CD4-positive, alpha-beta T cell (primary cell): ENCODE data around the gene KDELR1. TPM values are rescaled to one million over a fixed set of nuclear protein-coding genes. Genes with fewer than 3 reads are reported as not detected.

Experiments
- ATAC-seq: fragments of 200-7000 bp; cut with Tn5 transposase; one replicate; pipeline ENCODE4 v1.10.0; 2022; ENCODE audit warnings: mild to moderate bottlenecking; ENCODE audit not compliant: poor library complexity
- CTCF ChIA-PET: fragments of 350-600 bp; sonication (Branson Sonifier 250); formaldehyde crosslinking; loops from one replicate; lab custom pipeline; 2021; ENCODE audit warnings: antibody characterized with exemption, inconsistent platforms; lab: Charles Lee
- POLR2A ChIA-PET: fragments of 350-600 bp; sonication (Branson Sonifier 250); formaldehyde crosslinking; loops from one replicate; lab custom pipeline; 2021; ENCODE audit warnings: antibody characterized with exemption, inconsistent platforms; lab: Charles Lee
- DNase-seq, 14 experiments: peaks; one replicate each; pipeline ENCODE4 v3.0.0-alpha.2; 2013 to 2020; ENCODE audit warnings: mixed read lengths in 2 of 14
- H3K27ac ChIP-seq, 2 donors: one replicate each; pipeline versions ENCODE4 v1.5.1 to v1.7.0; 2013; ENCODE audit warnings: low read length in 2 of 2, low read depth in 1 of 2, mild to moderate bottlenecking in 1 of 2
- H3K27me3 ChIP-seq, 2 experiments: 1 replicate in 1 of 2; 2 replicates in 1 of 2; pipeline versions ENCODE4 v1.6.1 to v1.7.0; 2013; ENCODE audit warnings: low read length in 2 of 2, control low read depth in 1 of 2, mild to moderate bottlenecking in 1 of 2, moderate library complexity in 1 of 2; ENCODE audit not compliant: insufficient read depth in 2 of 2, control insufficient read depth in 1 of 2
- H3K36me3 ChIP-seq: one replicate; pipeline ENCODE4 v1.6.1; 2013; ENCODE audit warnings: low read length, control low read depth; ENCODE audit not compliant: insufficient read depth
- H3K4me1 ChIP-seq: one replicate; pipeline ENCODE4 v1.6.1; 2013; ENCODE audit warnings: low read length, control low read depth; ENCODE audit not compliant: insufficient read depth
- H3K4me3 ChIP-seq: one replicate; pipeline ENCODE4 v1.5.1; 2013; ENCODE audit warnings: mild to moderate bottlenecking, low read length, moderate library complexity
- H3K9me3 ChIP-seq, 2 experiments: 1 replicate in 1 of 2; 2 replicates in 1 of 2; pipeline versions ENCODE4 v1.6.1 to v1.7.0; 2013; ENCODE audit warnings: low read length in 2 of 2, mild to moderate bottlenecking in 2 of 2, control low read depth in 1 of 2, moderate library complexity in 1 of 2; ENCODE audit not compliant: control insufficient read depth in 1 of 2, insufficient read depth in 1 of 2
- H3K27ac Mint-ChIP-seq: one replicate; pipeline ENCODE4 v1.8.0; 2020; ENCODE audit warnings: mixed read lengths
- H3K27me3 Mint-ChIP-seq: one replicate; pipeline ENCODE4 v1.8.0; 2021; ENCODE audit warnings: mixed read lengths
- H3K36me3 Mint-ChIP-seq: one replicate; pipeline ENCODE4 v1.8.0; 2021; ENCODE audit warnings: low read depth, mixed read lengths
- H3K4me1 Mint-ChIP-seq: one replicate; pipeline ENCODE4 v1.8.0; 2021; ENCODE audit warnings: low read depth, mixed read lengths
- H3K4me3 Mint-ChIP-seq: one replicate; pipeline ENCODE4 v1.8.0; 2020; ENCODE audit warnings: mild to moderate bottlenecking, mixed read lengths
- H3K9me3 Mint-ChIP-seq: one replicate; pipeline ENCODE4 v1.8.0; 2020; ENCODE audit warnings: mixed read lengths
- intact Hi-C, 2 experiments: fragments of 100-400 bp; cut with DNase I in 1 of 2; cut with micrococcal nuclease in 1 of 2; formaldehyde crosslinking; loops; one replicate each; pipeline versions ENCODE4 v1.15.1 to v1.9.0; 2023 to 2025; cut with DNase I, micrococcal nuclease
- total RNA-seq, 174 experiments: library from RNA in 2 of 174; stranded (reverse) in 2 of 174; gene quantifications; one replicate each; pipeline ENCODE4 v1.2.3 and lab custom pipeline; 2021 to 2026
- TF ChIP-seq, protein P1 (sequence below): fragments of 200-600 bp; IDR thresholded peaks from one replicate; pipeline ENCODE4 v1.8.0; 2022; ENCODE audit warnings: antibody characterized with exemption, mild to moderate bottlenecking

Gene KDELR1
- total RNA-seq, 2 experiments from 2014 or later, result 32.2 to 39.6 TPM

DNA sequence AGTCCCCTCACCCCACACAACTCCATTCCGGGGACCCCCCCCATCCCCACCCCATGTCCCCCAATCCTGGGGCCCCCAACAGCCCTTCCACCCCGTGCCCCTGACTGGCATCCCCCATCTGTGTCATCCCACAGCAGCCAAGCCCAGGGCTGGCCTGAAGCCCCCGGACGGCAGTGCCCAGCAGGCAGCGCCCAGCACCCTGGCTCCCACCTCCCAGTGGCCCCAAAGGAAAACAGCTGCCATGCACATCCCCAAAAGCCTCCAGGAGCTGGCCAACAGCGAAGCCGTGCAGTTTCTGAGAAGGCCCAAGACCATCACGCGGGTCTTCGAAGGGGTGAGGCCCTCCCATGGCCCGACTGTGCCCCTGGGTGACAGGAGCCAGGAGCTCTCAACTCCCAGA is 25.7 kb downstream of the KDELR1 start:
- ChIA-PET CTCF (no interaction called here), POLR2A (no interaction called here)
- ATAC-seq (no peak), DNase-seq (peak in 2 of 14 experiments; percentile 9 to 44)
- Histone ChIP-seq H3K9me3 (no peaks in the 10 kb centered on the region), H3K27me3 (no peaks in the 10 kb centered on the region), H3K27ac (no peak overlapping the region), H3K36me3 (no peaks in the 10 kb centered on the region), H3K4me3 (no peak overlapping the region), H3K4me1 (peaks cover 22% of the 10 kb centered on the region)
- intact Hi-C loops, result loop anchor here in 1 of 2 experiments (2.0 to 10.0 kb wide), 3 partner anchors 25 to 1751 kb away; partner anchors contain the start of genes GYS1, KDELR1 and RUVBL2
- Mint-ChIP-seq H3K4me1 (peaks cover 17% of the 10 kb centered on the region), H3K36me3 (peaks cover 5% of the 10 kb centered on the region), H3K27me3 (no peaks in the 10 kb centered on the region), H3K9me3 (no peaks in the 10 kb centered on the region), H3K4me3 (no peak overlapping the region), H3K27ac (no peak overlapping the region)
- TF ChIP-seq, protein P1, sequence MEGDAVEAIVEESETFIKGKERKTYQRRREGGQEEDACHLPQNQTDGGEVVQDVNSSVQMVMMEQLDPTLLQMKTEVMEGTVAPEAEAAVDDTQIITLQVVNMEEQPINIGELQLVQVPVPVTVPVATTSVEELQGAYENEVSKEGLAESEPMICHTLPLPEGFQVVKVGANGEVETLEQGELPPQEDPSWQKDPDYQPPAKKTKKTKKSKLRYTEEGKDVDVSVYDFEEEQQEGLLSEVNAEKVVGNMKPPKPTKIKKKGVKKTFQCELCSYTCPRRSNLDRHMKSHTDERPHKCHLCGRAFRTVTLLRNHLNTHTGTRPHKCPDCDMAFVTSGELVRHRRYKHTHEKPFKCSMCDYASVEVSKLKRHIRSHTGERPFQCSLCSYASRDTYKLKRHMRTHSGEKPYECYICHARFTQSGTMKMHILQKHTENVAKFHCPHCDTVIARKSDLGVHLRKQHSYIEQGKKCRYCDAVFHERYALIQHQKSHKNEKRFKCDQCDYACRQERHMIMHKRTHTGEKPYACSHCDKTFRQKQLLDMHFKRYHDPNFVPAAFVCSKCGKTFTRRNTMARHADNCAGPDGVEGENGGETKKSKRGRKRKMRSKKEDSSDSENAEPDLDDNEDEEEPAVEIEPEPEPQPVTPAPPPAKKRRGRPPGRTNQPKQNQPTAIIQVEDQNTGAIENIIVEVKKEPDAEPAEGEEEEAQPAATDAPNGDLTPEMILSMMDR, result no peak

DNA sequence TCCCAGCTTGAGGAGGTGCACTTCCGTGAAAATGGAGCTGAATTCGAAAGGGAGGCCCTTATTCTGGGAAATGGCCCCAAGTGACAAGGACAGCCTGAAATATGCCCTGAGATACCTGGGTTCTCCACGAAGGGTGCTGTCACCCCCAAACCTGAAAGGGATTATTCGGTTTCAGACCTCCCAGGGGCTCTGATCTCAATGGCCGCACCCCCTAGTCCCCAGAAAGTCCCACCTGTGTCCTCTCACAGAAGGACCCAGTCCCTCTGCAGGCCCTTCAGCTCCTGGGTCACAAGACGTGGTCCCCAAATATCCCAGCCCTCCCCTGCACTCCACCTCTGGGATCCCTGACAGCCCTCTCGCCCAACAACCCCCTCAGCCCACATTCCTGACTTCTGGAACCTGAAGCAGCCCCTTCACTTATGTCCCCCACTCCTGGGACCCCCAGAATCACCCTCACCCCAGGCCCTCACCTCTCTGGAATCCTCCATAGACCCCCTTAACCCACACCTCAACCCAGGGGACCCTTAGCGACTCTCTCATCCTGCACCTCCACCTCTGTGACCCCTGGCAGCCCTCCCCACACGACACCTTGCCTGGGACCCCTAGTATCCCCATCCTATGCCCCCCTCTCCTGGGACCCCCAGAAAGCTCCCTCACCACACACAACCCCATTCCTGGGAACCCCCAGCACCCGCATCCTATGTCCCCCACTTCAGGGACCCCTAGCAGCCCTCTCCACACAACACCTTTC is 26.6 kb downstream of the KDELR1 start:
- DNase-seq, result peak in 1 of 14 experiments; percentile 15
- H3K27ac ChIP-seq, result peak overlapping the region; percentile 64 to 75
- POLR2A ChIA-PET, result interaction anchor here (0.9 to 2.9 kb wide), 16 partner anchors 26 to 1764 kb away, joined by 3 to 74 read pairs (median 6); partner anchors contain the start of genes CALM3, CARD8, DBP and EMP3
- H3K4me3 ChIP-seq, result peak overlapping the region; percentile 94
- H3K9me3 ChIP-seq, result no peaks in the 10 kb centered on the region
- TF ChIP-seq, protein P1, result no peak
- no peaks in the 10 kb centered on the region for H3K27me3 ChIP-seq
- peaks cover 22% of the 10 kb centered on the region for H3K4me1 ChIP-seq
- intact Hi-C loops, result loop anchor here (2.0 to 10.0 kb wide), 6 partner anchors 26 to 1750 kb away; partner anchors contain the start of genes GYS1 (in 1 of the 2), KDELR1 (in 1 of the 2), LMTK3 (in 1 of the 2) and RUVBL2 (in 1 of the 2)
- H3K36me3 ChIP-seq, result no peaks in the 10 kb centered on the region
- no peak for ATAC-seq
- peak overlapping the region; percentile 90 for H3K27ac Mint-ChIP-seq
- H3K4me1 Mint-ChIP-seq, result peaks cover 17% of the 10 kb centered on the region
- CTCF ChIA-PET, result interaction anchor here (0.6 to 3.0 kb wide), 5 partner anchors 14 to 1181 kb away, joined by 3 to 27 read pairs (median 9); partner anchors contain the start of gene KDELR1
- H3K9me3 Mint-ChIP-seq, result no peaks in the 10 kb centered on the region
- peaks cover 5% of the 10 kb centered on the region for H3K36me3 Mint-ChIP-seq
- H3K27me3 Mint-ChIP-seq, result no peaks in the 10 kb centered on the region
- peak overlapping the region; percentile 90 for H3K4me3 Mint-ChIP-seq

DNA sequence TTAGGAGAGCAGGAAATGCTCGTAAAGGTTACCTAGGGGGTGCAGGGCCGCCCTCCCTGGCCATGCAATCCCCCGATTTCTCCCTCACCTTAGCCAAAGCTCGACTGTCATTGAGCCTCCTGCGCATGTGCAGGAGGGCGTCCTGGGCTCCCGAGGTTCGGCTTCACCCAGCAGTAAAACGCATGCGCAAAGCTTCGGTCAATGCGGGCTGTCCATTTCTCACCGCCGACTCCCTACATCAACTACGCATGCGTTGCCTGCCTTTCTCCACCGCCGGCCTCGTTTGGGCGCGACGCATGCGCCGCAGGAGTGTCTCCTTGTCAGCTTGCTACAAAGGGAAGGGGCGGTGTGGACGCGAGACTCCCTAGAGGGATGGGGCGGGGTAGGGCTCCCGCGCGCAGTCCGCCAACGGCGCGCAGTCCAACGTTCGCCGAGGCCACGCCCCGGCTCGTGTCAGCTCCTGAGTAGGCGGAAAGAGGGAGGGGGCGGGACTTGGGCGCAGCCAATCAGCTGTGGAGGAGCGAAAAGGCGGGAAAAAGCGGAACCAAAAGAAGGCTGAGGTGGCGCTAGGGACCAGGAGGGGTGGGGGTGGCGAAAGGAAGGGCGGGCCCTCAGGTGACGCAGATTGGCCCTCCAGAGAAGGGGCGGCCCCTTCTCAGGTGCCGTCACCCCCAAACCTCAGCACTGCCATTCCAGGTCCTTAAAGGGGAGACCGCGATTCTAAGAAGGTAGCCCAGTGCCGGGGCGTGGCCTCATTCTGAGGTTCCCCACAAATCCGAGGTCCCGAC is 27.3 kb downstream of the KDELR1 start, which contains the start of the genes SYNGR4 and TMEM143:
Gene SYNGR4, plus strand, starts transcription at position 558 of the 788 bp plus-strand sequence. CDS start 1,476 bp downstream, outside the sequence.
Gene TMEM143, minus strand, starts transcription at position 131 of the 788 bp plus-strand sequence. Its CDS starts 20 bp downstream, at position 111.
- no peaks in the 10 kb centered on the region for H3K9me3 ChIP-seq
- Mint-ChIP-seq H3K4me3 (peak within 1 kb of the TSS; percentile 90), H3K27ac (peak within 1 kb of the TSS; percentile 90), H3K36me3 (peaks cover 5% of the 10 kb centered on the region), H3K27me3 (no peaks in the 10 kb centered on the region), H3K4me1 (peaks cover 17% of the 10 kb centered on the region), H3K9me3 (no peaks in the 10 kb centered on the region)
- H3K27me3 ChIP-seq, result no peaks in the 10 kb centered on the region
- ChIA-PET CTCF (interaction anchor here (0.6 to 3.0 kb wide), 8 partner anchors 13 to 1182 kb away, joined by 3 to 27 read pairs (median 5); partner anchors contain the start of gene KDELR1), POLR2A (interaction anchor here (0.8 to 2.9 kb wide), 22 partner anchors 27 to 1763 kb away, joined by 3 to 74 read pairs (median 6); partner anchors contain the start of genes AP2A1, CALM3, CARD8 and DBP)
- peak within 1 kb of the TSS; percentile 77 to 87 for H3K27ac ChIP-seq
- DNase-seq, result peak; percentile 96 to 100 (median 98)
- peaks cover 22% of the 10 kb centered on the region for H3K4me1 ChIP-seq
- peak; percentile 86 for ATAC-seq
- TF ChIP-seq, protein P1, result no peak
- H3K36me3 ChIP-seq, result no peaks in the 10 kb centered on the region
- H3K4me3 ChIP-seq, result peak within 1 kb of the TSS; percentile 94
- intact Hi-C loops, result loop anchor here (1.0 to 10.0 kb wide), 12 partner anchors 27 to 1749 kb away; partner anchors contain the start of genes CYTH2 (in 1 of the 2), GRWD1 (in 1 of the 2), GYS1 (in 1 of the 2) and KDELR1 (in 1 of the 2)
